Liver (tissue), 9 donors: Measurements from ENCODE around the gene MARCHF6. TPM values are rescaled to one million over a fixed set of nuclear protein-coding genes. Genes with fewer than 3 reads are reported as not detected.
A peak's percentile ranks its signal among the peaks of the same experiment; 100 is the strongest.

Experiments used
- DNase-seq: peaks from one replicate; pipeline ENCODE4 v3.0.0-alpha.2; 2017; ENCODE audit warnings: low spot score
- H3K27ac ChIP-seq, 2 donors: one replicate each; pipeline ENCODE4 v1.7.0; 2013; ENCODE audit warnings: inconsistent platforms in 2 of 2, low read length in 2 of 2, control low read depth in 1 of 2, low read depth in 1 of 2, mild to moderate bottlenecking in 1 of 2
- H3K27me3 ChIP-seq, 4 donors: one replicate each; pipeline versions ENCODE4 v1.6.1 to v1.7.0; 2013; ENCODE audit warnings: low read length in 3 of 4, inconsistent platforms in 1 of 4, mild to moderate bottlenecking in 1 of 4, moderate library complexity in 1 of 4; ENCODE audit not compliant: control insufficient read depth in 4 of 4, insufficient read depth in 4 of 4
- H3K36me3 ChIP-seq, 4 donors: one replicate each; pipeline versions ENCODE4 v1.6.1 to v1.7.0; 2013; ENCODE audit warnings: low read length in 3 of 4, mild to moderate bottlenecking in 3 of 4, low read depth in 1 of 4, moderate library complexity in 1 of 4; ENCODE audit not compliant: control insufficient read depth in 4 of 4, insufficient read depth in 3 of 4
- H3K4me1 ChIP-seq, 4 donors: one replicate each; pipeline versions ENCODE4 v1.6.1 to v1.7.0; 2013; ENCODE audit warnings: low read length in 3 of 4, mild to moderate bottlenecking in 3 of 4, moderate library complexity in 1 of 4; ENCODE audit not compliant: control insufficient read depth in 4 of 4, insufficient read depth in 4 of 4
- H3K4me3 ChIP-seq, 3 donors: one replicate each; pipeline versions ENCODE4 v1.6.1 to v1.7.0; 2013; ENCODE audit warnings: low read length in 3 of 3, control low read depth in 1 of 3, low read depth in 1 of 3, mild to moderate bottlenecking in 1 of 3
- H3K9ac ChIP-seq, 2 donors: one replicate each; pipeline ENCODE4 v1.7.0; 2013; ENCODE audit warnings: low read length in 2 of 2, mild to moderate bottlenecking in 2 of 2, moderate library complexity in 2 of 2, control low read depth in 1 of 2, low read depth in 1 of 2
- H3K9me3 ChIP-seq, 4 donors: one replicate each; pipeline versions ENCODE4 v1.6.1 to v1.7.0; 2013; ENCODE audit warnings: low read length in 3 of 4; ENCODE audit not compliant: control insufficient read depth in 4 of 4
- ATF3 ChIP-seq: IDR thresholded peaks from 2 replicates; pipeline ENCODE4 v1.6.1; 2016; ENCODE audit warnings: antibody characterized with exemption
- CTCF ChIP-seq: fragments of 150-350 bp; IDR thresholded peaks from 2 replicates; pipeline ENCODE4 v1.5.1; 2017; ENCODE audit warnings: improper control_type of control experiment, low read depth, low read length; ENCODE audit not compliant: missing input control
- EGR1 ChIP-seq, 2 donors: IDR thresholded peaks; 2 replicates each; pipeline ENCODE4 v1.6.1; 2016 to 2018; ENCODE audit warnings: antibody characterized with exemption in 2 of 2, low read depth in 2 of 2
- FOXA2 ChIP-seq: IDR thresholded peaks from 2 replicates; pipeline ENCODE4 v1.6.1; 2016; ENCODE audit warnings: antibody characterized with exemption
- GABPA ChIP-seq, 2 donors: IDR thresholded peaks in 1 of 2; conservative IDR thresholded peaks in 1 of 2; 2 replicates each; pipeline ENCODE4 v1.6.1; 2016; ENCODE audit warnings: antibody characterized with exemption in 2 of 2, mild to moderate bottlenecking in 1 of 2, moderate library complexity in 1 of 2
- HNF4G ChIP-seq: IDR thresholded peaks from 2 replicates; pipeline ENCODE4 v1.6.1; 2016; ENCODE audit warnings: antibody characterized with exemption
- JUND ChIP-seq, 2 donors: IDR thresholded peaks; 2 replicates each; pipeline ENCODE4 v1.6.1; 2016; ENCODE audit warnings: antibody characterized with exemption in 2 of 2
- RAD21 ChIP-seq, 2 donors: IDR thresholded peaks; 2 replicates each; pipeline ENCODE4 v1.6.1; 2016; ENCODE audit warnings: antibody characterized with exemption in 2 of 2, mild to moderate bottlenecking in 2 of 2
- REST ChIP-seq: IDR thresholded peaks from 2 replicates; pipeline ENCODE4 v1.6.1; 2016; ENCODE audit warnings: antibody characterized with exemption, mild to moderate bottlenecking
- RXRA ChIP-seq, 2 donors: IDR thresholded peaks; 2 replicates each; pipeline ENCODE4 v1.6.1; 2017 to 2018; ENCODE audit warnings: antibody characterized with exemption in 2 of 2, mild to moderate bottlenecking in 1 of 2
- WGBS: extraction: QIAGEN DNeasy Blood & Tissue Kit; methylation state at CpG from one replicate; pipeline ENCODE4 v1.1.7; 2013; 5-methylcytosine and 5-hydroxymethylcytosine counted together
- polyA plus RNA-seq, 2 donors: library from polyadenylated mRNA; stranded (reverse) in 1 of 2; unstranded in 1 of 2; fragments of 200-250 nt in 1 of 2; fragments of >200 nt in 1 of 2; fragmentation: Nextera tagmentation in 1 of 2; extraction: Ambion mirVana in 1 of 2; gene quantifications; one replicate each; pipeline versions ENCODE4 v1.2.1 to v1.2.3, GENCODE V29; 2013 to 2015
- total RNA-seq, 2 donors: library from RNA; depleted of rRNA; stranded (reverse); fragments of >200 nt; gene quantifications; one replicate each; pipeline ENCODE4 v1.2.3, GENCODE V29; 2014
- TF ChIP-seq, protein P1 (sequence below): IDR thresholded peaks from 2 replicates; pipeline ENCODE4 v1.6.1; 2016; ENCODE audit warnings: antibody characterized with exemption
- donor health status: healthy.
- donor health status: healthy.
- donor health status: healthy.
- donor health status: healthy.
- donor health status: healthy.

Gene MARCHF6
- total and polyA plus RNA-seq, 4 donors = 20.6 to 77.7 (median 62.4) TPM

- Histone ChIP-seq H3K9ac (no peak overlapping the region), H3K9me3 (no peaks in the 10 kb centered on the region), H3K27ac (no peak overlapping the region), H3K27me3 (no peaks in the 10 kb centered on the region), H3K36me3 (no peaks in the 10 kb centered on the region), H3K4me3 (no peak overlapping the region), H3K4me1 (peaks cover 0 to 19% (median 8%) of the 10 kb centered on the region in 4 donors)
- WGBS = 87% methylated on average over 8 of the region's 8 CpGs
- no peak for DNase-seq
- no peak for TF ChIP-seq JUND (IDR thresholded peaks at IDR 0.05)
- no peak for TF ChIP-seq GABPA (IDR thresholded peaks at IDR 0.05 in 1 of 2, conservative IDR thresholded peaks at IDR 0.05 in 1 of 2)
- TF ChIP-seq FOXA2 = no peak
- TF ChIP-seq HNF4G = no peak
- no peak for TF ChIP-seq CTCF
- no peak for TF ChIP-seq REST
Observed at GRCh38 chr5:10351919-10352318, 1.6 kb upstream of the MARCHF6 start.

GRCh38 chr5:10352430-10353240, 860 bp upstream of the MARCHF6 start:
- TF ChIP-seq ATF3 (peak; percentile 28), RXRA (IDR thresholded peaks at IDR 0.05) (no peak)
- H3K27me3 ChIP-seq = no peaks in the 10 kb centered on the region
- peak overlapping the region; percentile 95 to 99 for H3K27ac ChIP-seq
- H3K9me3 ChIP-seq = no peaks in the 10 kb centered on the region
- peak overlapping the region; percentile 92 to 96 for H3K9ac ChIP-seq
- DNase-seq = no peak
- H3K4me3 ChIP-seq = peak overlapping the region; percentile 63 to 87 (median 76)
- H3K36me3 ChIP-seq = no peaks in the 10 kb centered on the region
- peaks cover 0 to 19% (median 9%) of the 10 kb centered on the region in 4 donors for H3K4me1 ChIP-seq
- 21% methylated on average over 19 of the region's 19 CpGs for WGBS

DNA sequence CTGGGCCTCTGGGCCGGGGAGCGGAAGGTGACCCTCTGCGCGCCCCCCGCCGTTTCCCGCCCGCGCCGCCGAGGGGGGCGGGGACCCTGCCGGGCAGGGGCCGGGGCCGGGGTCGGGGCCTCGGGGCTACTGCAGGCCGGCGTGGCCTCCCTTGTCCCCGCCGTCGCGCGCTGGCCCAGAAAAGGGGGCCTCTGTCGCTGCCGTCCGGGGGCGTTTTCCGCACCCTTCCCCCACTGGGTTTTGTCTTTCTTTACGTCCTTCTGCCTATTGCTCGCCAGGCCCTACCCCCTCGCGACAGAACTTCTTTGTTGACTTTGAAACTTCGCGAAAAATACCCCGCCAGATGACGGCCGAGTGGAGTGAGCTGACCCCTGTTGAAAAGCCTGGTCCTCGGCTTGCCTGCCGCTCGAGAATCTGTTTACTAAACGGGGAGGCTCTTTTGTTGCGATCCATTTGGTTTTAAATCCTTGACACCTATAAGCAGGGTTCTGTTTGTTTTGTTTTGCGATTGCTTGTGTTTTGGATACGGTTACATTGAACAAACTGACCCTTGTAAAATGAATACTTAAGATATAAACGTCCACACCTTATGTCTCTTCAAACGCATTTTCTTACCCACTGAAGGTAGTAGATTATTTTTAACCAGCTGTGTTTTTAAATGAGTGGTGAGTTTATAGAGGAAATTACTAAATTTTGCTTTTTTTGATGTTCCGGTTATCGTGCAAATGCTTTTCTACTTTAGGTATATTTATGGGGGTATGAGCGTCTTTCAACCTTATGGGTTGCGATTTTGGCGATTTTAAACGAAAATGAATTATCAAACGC, 765 bp downstream of the MARCHF6 start:
- peak overlapping the region; percentile 60 to 87 (median 63) for H3K4me3 ChIP-seq
- no peaks in the 10 kb centered on the region for H3K9me3 ChIP-seq
- TF ChIP-seq RAD21 (IDR thresholded peaks at IDR 0.05) (peak; percentile 15 to 19), JUND (IDR thresholded peaks at IDR 0.05) (no peak), REST (peak; percentile 21), FOXA2 (peak; percentile 20), EGR1 (IDR thresholded peaks at IDR 0.05; ENCODE audit: low read depth in 2 of 2) (peak in 1 of 2 donors; percentile 5)
- TF ChIP-seq, protein P1, sequence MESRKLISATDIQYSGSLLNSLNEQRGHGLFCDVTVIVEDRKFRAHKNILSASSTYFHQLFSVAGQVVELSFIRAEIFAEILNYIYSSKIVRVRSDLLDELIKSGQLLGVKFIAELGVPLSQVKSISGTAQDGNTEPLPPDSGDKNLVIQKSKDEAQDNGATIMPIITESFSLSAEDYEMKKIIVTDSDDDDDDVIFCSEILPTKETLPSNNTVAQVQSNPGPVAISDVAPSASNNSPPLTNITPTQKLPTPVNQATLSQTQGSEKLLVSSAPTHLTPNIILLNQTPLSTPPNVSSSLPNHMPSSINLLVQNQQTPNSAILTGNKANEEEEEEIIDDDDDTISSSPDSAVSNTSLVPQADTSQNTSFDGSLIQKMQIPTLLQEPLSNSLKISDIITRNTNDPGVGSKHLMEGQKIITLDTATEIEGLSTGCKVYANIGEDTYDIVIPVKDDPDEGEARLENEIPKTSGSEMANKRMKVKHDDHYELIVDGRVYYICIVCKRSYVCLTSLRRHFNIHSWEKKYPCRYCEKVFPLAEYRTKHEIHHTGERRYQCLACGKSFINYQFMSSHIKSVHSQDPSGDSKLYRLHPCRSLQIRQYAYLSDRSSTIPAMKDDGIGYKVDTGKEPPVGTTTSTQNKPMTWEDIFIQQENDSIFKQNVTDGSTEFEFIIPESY = no peak
- peak overlapping the region; percentile 80 to 98 for H3K9ac ChIP-seq
- WGBS = under 1% methylated on average over 54 of the region's 54 CpGs
- peak overlapping the region; percentile 95 to 99 for H3K27ac ChIP-seq
- no peaks in the 10 kb centered on the region for H3K36me3 ChIP-seq
- peak; percentile 73 for DNase-seq
- H3K27me3 ChIP-seq = no peaks in the 10 kb centered on the region
- peaks cover 0 to 22% (median 9%) of the 10 kb centered on the region in 4 donors for H3K4me1 ChIP-seq
